ENCODE measurements around the gene KCNT1.

The KCNT1 gene

GRCh38 chr9:135825435-135826187 lies 123.6 kb downstream of the KCNT1 start:
- DNase-seq, result no peak

- DNase-seq, result no peak
These were observed 124.2 kb downstream of the KCNT1 start for GRCh38 chr9:135826188-135826545.

DNA sequence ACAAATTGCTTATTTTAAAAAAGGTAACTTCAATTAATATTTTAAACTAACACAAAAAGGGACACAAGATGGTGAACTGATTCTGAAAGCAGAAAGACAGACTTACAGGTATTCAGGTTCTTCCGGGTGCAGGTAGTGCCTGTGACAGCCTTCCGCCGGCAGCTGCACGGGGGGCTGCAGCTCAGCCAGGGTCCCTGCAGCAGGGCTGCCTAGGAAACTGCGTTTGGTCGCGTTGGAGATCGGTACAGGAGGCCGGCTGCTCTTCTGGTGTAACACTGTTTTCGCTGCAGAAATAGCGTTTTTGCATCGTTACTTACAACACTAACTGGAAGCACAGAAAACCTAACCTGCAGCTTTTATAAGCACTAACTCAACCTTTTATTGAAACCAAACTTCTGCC lies 125.3 kb downstream of the KCNT1 start:
- DNase-seq, result no peak

DNA sequence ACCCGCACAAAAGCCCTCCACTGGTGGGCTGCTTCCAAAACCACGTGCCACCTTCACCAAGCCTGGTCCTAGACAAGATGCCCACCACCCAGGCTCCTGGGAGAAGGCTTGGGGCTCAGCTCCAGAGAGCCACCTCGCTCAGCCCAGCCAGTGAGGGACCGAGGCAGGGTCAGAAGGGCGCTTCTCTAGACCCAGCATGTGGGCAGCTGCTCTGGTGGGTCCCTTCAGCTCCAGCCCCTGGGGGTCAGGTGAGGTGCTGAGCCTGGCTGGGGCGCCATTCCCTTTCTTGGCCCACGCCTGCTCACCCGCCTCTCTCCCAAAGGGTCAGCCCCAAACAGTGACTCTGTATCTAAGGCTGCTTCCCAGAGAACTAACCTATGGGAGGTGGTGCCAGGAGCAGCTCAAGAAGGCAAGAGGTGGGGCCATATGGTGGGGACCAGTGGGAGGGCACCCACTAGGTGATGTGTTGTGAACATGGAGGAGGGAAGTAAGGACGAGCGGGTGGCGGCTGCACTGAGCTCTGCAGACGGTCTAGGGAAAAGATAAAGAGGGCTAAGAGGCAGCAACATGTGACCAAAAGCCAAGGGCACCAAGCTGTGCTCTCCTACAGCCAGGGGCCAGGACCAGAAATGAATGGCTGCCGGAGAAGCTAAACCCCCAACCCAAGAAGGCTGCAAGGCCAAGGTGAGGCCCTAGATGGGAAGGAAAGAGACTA lies 126.0 kb downstream of the KCNT1 start:
- DNase-seq, result no peak

GRCh38 chr9:135828656-135829055 lies 126.7 kb downstream of the KCNT1 start:
- no peak for DNase-seq

DNA sequence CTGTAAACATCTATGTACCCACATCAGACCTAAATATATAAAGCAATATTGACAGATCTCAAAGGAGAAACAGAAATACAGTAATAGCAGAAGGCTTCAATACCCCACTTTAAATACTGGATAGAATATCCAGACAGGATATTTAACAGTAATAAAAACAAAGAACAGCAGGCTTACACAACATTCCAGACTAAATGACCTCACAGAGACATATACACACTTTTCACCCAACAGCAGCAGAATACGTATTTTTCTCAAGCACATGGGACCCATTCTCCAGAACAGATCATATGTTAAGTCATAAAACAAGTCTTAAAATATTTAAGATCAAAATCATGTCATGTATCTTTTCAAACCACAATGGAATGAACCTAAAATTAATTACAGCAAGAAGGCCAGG lies 128.5 kb downstream of the KCNT1 start:
- no peak for DNase-seq

DNA sequence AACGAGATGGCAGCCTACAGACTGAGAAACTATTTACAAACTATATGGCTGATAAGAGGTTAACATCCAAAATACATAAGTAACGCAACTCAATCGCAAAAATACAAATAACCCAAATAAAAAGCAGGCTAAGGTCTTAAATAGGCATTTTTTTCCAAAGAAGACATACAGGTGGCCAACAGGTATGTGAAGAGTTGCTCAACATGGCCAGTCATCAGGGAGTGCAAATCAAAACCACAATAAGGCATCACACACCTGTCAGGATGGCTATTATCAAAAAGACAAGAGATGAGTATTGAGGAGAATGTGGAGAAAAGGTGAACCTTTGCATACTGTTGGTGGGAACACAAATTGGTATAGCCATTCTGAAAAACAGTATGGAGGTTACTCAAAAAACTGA lies 131.9 kb downstream of the KCNT1 start:
- DNase-seq, result no peak

DNA sequence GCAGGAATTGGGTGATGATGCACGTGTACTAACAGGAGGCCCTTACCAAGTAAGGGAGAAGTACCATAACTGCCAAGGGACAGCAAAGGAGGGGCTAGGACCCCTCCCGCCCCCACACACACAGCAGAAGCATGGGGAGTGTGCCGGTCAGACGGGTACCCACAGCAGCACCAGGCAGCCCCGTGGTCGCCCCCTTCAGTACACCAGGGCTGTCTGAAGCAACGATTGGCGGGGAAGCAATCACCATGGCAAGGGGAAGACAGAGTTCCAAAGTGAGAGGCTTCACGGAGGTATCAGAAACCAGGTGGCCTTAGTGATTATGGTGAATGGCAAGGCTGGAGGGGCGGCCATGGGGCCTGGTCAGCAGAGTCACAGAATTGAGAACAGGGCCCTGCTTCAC lies 133.1 kb downstream of the KCNT1 start:
- no peak for DNase-seq

GRCh38 chr9:135839516-135839915 lies 137.5 kb downstream of the KCNT1 start:
- no peak for DNase-seq

GRCh38 chr9:135840107-135840506 lies 138.1 kb downstream of the KCNT1 start:
- no peak for DNase-seq

DNA sequence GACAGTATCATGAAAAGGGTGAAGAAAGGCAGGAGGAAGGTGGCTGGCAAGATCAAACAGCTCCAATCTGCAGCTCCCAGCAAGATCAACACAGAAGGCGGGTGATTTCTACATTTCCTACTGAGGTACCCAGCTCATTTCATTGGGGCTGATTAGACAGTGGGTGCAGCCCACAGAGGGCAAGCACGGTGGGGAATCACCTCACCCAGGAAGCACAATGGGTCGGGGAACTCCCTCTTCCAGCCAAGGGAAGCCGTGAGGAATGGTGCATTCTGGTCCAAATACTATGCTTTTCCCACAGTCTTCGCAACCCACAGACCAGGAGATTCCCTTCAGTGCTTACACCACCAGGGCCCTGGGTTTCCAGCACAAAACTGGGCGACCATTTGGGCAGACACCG lies 138.6 kb downstream of the KCNT1 start:
- no peak for DNase-seq
